Endometrium (tissue), 2 donors: ENCODE measurements around the gene LMTK3.
"Not testable (repeated sequence)": the region's sequence is repeated elsewhere in the genome, so short reads cannot be mapped to it uniquely, and the experiment has no call there.

Experiments used
- FAIRE-seq: peaks from 2 replicates; lab custom pipeline; 2012; peaks lifted over from hg19 to GRCh38; lab: Jason Lieb, UNC
- donor health status: control.
- donor health status: control.

LMTK3 gene

GRCh38 chr19:48486706-48487105 is 24.9 kb downstream of the LMTK3 start:
- FAIRE-seq, result not testable (repeated sequence)

- no peak for FAIRE-seq
Observed at GRCh38 chr19:48484931-48485612, 26.6 kb downstream of the LMTK3 start.

- FAIRE-seq, result no peak
Observed at GRCh38 chr19:48484247-48484893, 27.3 kb downstream of the LMTK3 start.

GRCh38 chr19:48483301-48483700 is 28.3 kb downstream of the LMTK3 start:
- FAIRE-seq, result no peak

GRCh38 chr19:48481846-48482639 is 29.6 kb downstream of the LMTK3 start:
- FAIRE-seq, result no peak

- FAIRE-seq, result no peak
Observed at GRCh38 chr19:48480558-48481500, 30.8 kb downstream of the LMTK3 start.

- no peak for FAIRE-seq
Observed at GRCh38 chr19:48480183-48480557, 31.5 kb downstream of the LMTK3 start.

- FAIRE-seq, result no peak
Observed at GRCh38 chr19:48479686-48480085, 31.9 kb downstream of the LMTK3 start.

- FAIRE-seq, result no peak
Observed at GRCh38 chr19:48478339-48479256, 33.0 kb downstream of the LMTK3 start.

GRCh38 chr19:48477698-48478338 is 33.8 kb downstream of the LMTK3 start:
- no peak for FAIRE-seq

- no peak for FAIRE-seq
Observed at GRCh38 chr19:48477067-48477685, 34.5 kb downstream of the LMTK3 start.

GRCh38 chr19:48476176-48476575 is 35.5 kb downstream of the LMTK3 start:
- FAIRE-seq, result no peak

- FAIRE-seq, result no peak
Observed at GRCh38 chr19:48475369-48476068, 36.1 kb downstream of the LMTK3 start.

GRCh38 chr19:48474084-48474592 is 37.5 kb downstream of the LMTK3 start:
- FAIRE-seq, result no peak

GRCh38 chr19:48473161-48473966 is 38.3 kb downstream of the LMTK3 start:
- FAIRE-seq, result no peak

GRCh38 chr19:48471836-48472235 is 39.8 kb downstream of the LMTK3 start:
- FAIRE-seq, result no peak

GRCh38 chr19:48470856-48471255 is 40.8 kb downstream of the LMTK3 start:
- FAIRE-seq, result no peak
